GM12873 (cell line): Measurements from ENCODE around the gene SUGCT.

Source experiments
- TF ChIP-seq, protein P1 (sequence below): IDR thresholded peaks from 2 replicates; pipeline ENCODE4 v1.5.1; 2012; ENCODE audit warnings: low read depth, mild to moderate bottlenecking, moderate library complexity, low read length, control low read depth; ENCODE audit not compliant: insufficient read depth; ENCODE audit errors: missing control alignments

Gene SUGCT

DNA sequence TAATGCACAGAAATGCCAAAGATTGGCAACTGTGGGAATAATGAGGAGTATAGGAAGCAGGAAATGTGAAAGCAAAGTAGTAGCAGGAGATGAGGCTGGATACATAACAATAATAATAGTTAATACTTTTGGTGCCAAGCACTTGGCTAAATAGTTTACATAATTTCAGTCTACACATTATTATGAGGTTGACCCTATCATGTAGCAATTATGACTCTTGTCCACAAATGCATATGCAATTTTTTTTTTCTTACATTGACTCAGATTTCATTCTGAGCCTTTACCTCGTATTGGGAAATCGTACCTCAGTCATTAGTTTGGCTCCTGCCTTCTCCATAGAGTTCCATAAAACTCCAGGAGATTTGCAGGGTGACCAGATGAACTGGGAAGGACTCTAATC is 219.9 kb downstream of the SUGCT start:
- TF ChIP-seq, protein P1, sequence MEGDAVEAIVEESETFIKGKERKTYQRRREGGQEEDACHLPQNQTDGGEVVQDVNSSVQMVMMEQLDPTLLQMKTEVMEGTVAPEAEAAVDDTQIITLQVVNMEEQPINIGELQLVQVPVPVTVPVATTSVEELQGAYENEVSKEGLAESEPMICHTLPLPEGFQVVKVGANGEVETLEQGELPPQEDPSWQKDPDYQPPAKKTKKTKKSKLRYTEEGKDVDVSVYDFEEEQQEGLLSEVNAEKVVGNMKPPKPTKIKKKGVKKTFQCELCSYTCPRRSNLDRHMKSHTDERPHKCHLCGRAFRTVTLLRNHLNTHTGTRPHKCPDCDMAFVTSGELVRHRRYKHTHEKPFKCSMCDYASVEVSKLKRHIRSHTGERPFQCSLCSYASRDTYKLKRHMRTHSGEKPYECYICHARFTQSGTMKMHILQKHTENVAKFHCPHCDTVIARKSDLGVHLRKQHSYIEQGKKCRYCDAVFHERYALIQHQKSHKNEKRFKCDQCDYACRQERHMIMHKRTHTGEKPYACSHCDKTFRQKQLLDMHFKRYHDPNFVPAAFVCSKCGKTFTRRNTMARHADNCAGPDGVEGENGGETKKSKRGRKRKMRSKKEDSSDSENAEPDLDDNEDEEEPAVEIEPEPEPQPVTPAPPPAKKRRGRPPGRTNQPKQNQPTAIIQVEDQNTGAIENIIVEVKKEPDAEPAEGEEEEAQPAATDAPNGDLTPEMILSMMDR = no peak

DNA sequence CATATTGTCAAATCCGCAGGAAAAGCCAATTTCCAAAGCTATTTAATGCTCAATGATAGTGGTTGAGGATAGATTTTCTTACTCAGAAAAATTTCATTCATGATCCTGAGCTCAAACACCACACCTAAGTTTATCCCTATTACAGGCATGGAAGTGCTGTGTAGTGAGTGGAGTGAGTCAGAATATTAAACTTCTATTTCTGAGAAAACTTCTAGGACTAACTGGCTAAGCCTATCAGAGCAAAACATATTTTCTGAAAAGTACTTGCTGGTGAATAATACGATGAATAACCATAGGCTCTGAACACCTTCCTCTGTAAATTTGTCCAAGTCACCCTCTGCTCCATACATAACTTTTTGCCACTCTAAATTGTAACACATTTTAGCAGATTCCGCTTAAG is 221.5 kb downstream of the SUGCT start:
- TF ChIP-seq, protein P1 = no peak

DNA sequence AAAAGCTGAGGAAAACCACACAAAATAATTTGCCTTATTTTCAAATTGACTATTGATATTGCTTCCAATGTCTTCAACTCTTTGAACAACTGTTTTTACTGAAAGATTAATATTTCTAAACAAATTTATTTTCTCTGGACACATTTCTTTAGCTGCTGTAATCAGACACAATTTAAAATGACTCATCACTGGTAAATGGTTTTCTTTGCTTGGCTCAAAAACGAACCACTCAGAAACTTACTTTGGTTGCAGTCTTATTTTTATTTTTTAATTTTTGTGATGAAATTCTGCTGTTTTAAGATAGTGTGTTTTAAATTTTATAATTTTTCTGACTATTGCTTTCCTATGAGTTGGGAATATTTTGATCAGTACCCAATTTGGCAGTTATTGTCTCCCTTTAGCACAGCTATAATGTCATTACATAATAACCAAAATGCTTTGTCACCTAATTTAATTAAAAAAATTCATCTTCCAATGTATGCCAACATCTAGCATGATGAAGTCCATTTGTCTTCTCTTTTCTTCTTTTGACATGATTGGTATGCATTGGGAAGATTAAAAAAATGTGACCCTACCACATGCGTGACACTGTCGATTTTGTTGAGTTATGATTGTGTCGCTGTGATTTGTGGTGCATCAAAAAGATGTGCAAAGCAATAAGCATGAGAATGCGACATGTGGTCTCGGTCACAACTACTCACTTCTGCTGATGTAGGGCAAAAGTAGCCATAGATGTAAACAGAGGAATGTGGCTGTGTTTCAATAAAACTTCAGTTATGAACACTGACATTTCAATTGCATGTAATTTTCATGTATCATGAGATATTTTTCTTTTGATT is 222.3 kb downstream of the SUGCT start:
- TF ChIP-seq, protein P1 = no peak

DNA sequence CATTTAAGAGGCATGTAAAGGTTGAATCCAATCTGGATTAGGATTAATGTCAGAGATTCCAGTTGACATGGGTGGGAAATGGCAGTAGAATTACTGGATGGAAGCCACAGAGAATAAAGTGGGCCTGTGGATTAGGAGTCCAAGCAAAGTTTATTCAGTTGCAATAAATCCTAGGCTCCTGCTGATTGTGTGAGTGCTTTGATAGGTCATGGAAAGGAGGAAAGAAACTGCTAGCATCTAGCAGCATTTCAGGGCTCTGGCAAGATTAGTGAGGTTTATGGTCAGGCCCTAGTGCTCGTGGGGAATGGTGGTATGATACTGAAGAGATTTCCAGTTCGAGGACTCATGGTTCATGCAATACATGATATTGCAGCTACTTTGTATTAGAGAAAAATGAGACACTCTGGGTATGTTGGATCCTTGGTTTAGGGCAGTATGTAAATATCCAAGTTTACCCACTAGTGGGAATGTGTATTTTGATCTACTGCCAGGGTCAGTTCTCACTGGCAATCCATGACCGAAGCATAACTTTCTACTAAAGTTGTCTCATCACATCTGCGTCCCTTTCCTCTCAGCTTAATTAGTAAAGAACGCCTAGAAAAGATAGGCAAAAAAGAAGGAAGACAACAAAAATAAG is 235.0 kb downstream of the SUGCT start:
- TF ChIP-seq, protein P1 = no peak

DNA sequence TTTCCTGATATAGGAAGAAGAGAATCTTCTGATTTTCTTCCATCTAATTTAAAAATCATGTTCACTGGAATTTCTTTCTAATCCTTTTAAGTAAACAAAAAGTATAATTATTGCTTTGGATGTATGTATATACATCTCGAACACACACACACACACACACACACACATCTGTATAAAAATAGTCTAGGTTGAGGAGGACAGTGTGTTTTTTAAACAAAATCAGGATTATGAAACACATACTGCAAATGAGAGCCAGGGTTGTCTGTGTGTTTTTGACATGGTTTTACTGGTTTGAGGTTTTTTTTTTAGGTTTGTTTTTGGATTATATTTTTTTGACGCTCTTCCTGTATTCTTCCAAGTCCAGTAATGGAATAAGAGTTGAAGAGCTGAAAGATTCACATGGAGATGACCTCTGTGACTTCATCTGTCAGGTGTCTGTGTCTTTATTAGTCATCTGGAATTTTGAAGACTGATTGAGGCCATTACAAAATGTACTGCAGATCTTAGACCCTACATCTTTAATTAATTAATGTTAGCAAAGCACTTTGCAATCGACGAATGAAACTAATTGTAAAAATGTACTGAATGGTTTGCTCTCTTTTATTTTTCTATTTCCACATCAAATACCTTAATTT is 237.1 kb downstream of the SUGCT start:
- TF ChIP-seq, protein P1 = no peak

DNA sequence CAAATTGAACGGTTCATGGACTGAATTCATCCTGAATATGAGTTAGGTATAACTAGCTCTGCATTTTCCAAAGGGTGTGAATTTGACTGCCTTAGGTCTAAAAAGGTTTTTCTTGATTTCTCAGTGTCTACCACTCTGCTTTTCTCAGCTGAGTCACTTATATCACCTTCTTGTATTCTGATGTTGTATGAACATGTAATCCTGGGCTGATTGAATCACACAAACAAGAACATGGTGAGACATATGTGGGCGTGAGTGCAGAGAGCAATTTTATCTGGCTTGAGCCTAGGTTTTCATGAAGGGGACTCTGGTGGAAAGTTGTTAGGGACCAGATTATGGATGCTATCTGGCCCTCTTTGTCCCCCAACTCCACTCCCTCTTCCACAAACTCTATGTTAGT is 239.8 kb downstream of the SUGCT start:
- TF ChIP-seq, protein P1 = no peak

DNA sequence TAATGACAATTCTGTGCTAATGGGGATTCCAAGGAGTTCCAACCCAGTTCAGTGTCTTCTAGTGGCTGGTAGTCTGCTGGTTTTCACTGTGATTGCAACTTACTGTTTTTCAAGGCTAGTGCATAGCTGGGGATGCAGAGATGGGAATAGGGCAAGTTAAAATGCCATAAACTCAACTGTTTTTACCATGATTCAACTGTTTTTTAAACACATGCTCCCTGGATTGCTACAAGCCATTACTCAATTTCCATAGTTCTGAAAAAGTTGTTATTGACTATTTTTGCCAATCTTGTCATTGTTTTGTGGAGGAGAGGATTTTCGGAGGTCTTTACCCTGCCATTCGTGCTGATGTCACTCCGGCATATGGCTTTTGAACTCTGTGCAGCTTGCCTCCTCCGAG is 245.3 kb downstream of the SUGCT start:
- TF ChIP-seq, protein P1 = no peak
